Stomach (tissue), 9 donors: ENCODE data around the gene B3GNT9. TPM values are rescaled to one million over a fixed set of nuclear protein-coding genes. Genes with fewer than 3 reads are reported as not detected.

Experiments
- DNase-seq, 2 donors: peaks; one replicate each; pipeline versions ENCODE4 v3.0.0 to v3.0.0-alpha.2; 2013 to 2019
- H3K27ac ChIP-seq, 5 donors: fragments of 200-600 bp in 4 of 5; sonication (generic) in 4 of 5; one replicate each; pipeline ENCODE4 v1.5.1; 2013 to 2019; ENCODE audit warnings: mild to moderate bottlenecking in 1 of 5, moderate library complexity in 1 of 5
- H3K27me3 ChIP-seq, 3 donors: fragments of 200-600 bp; sonication (generic); one replicate each; pipeline ENCODE4 v1.5.1; 2017 to 2019; ENCODE audit warnings: mixed run types in 1 of 3
- H3K36me3 ChIP-seq, 4 donors: fragments of 200-600 bp; sonication (generic); 1 replicate in 3 of 4; 2 replicates in 1 of 4; pipeline ENCODE4 v1.5.1; 2016 to 2019
- H3K4me1 ChIP-seq, 4 donors: fragments of 200-600 bp; sonication (generic); one replicate each; pipeline ENCODE4 v1.5.1; 2016 to 2019
- H3K4me3 ChIP-seq, 4 donors: fragments of 200-600 bp; sonication (generic) in 3 of 4; one replicate each; pipeline ENCODE4 v1.5.1; 2016 to 2019; ENCODE audit warnings: mild to moderate bottlenecking in 1 of 4
- H3K9me3 ChIP-seq, 4 donors: fragments of 200-600 bp; sonication (generic); one replicate each; pipeline ENCODE4 v1.5.1; 2016 to 2019
- CTCF ChIP-seq, 7 experiments: fragments of 450-650 bp in 4 of 7; fragments of 200-600 bp in 3 of 7; sonication (generic) in 3 of 7; IDR thresholded peaks; one replicate each; pipeline ENCODE4 v1.5.1; 2016 to 2019; ENCODE audit warnings: antibody characterized with exemption in 7 of 7, control low read depth in 2 of 7, mild to moderate bottlenecking in 1 of 7
- EP300 ChIP-seq: sonication (generic); formaldehyde crosslinking; IDR thresholded peaks from one replicate; pipeline ENCODE4 v1.6.1; 2017; ENCODE audit warnings: antibody characterized with exemption
- POLR2A ChIP-seq, 4 donors: fragments of 450-650 bp; IDR thresholded peaks; one replicate each; pipeline ENCODE4 v1.6.1; 2016; ENCODE audit warnings: antibody characterized with exemption in 4 of 4, control low read depth in 2 of 4, mild to moderate bottlenecking in 1 of 4, moderate library complexity in 1 of 4
- POLR2AphosphoS5 ChIP-seq, 3 donors: sonication (generic); formaldehyde crosslinking; IDR thresholded peaks; one replicate each; pipeline ENCODE4 v1.6.1; 2016; ENCODE audit warnings: antibody characterized with exemption in 3 of 3
- WGBS, 5 donors: extraction: QIAGEN DNeasy Blood & Tissue Kit in 3 of 5; methylation state at CpG; one replicate each; pipeline versions ENCODE4 v1.1.5 to v1.1.7; 2013 to 2018; 5-methylcytosine and 5-hydroxymethylcytosine counted together
- intact Hi-C: fragments of 100-400 bp; cut with DNase I; formaldehyde crosslinking; loops from one replicate; pipeline ENCODE4 v1.15.1; 2023; ENCODE audit warnings: low total_unique reads
- polyA plus RNA-seq, 3 donors: library from polyadenylated mRNA; stranded (reverse); fragments of 200-250 nt; gene quantifications; one replicate each; pipeline ENCODE4 v1.2.3, GENCODE V29; 2013
- total RNA-seq, 5 donors: library from RNA; depleted of rRNA; stranded (reverse); fragments of >200 nt; gene quantifications; one replicate each; pipeline versions ENCODE4 v1.1.0 to v1.2.3, GENCODE V29; 2014 to 2016
- donor health status: healthy with polysubstance abuse.
- donor health status: Bipolar disorder and iron deficiency.
- donor health status: healthy.

B3GNT9 gene
- total and polyA plus RNA-seq, 8 donors: 0.58 to 11.2 (median 4.2) TPM

GRCh38 chr16:67116388-67117311 lies 34.1 kb downstream of the B3GNT9 start:
- H3K4me1 ChIP-seq: peaks cover 2 to 47% (median 17%) of the 10 kb centered on the region in 4 donors
- no peak overlapping the region for H3K4me3 ChIP-seq
- H3K9me3 ChIP-seq: no peaks in the 10 kb centered on the region
- H3K36me3 ChIP-seq: peaks cover 17 to 23% (median 21%) of the 10 kb centered on the region in 4 donors
- DNase-seq: no peak
- H3K27ac ChIP-seq: peak overlapping the region in 2 of 5 donors; percentile 25 to 50
- TF ChIP-seq CTCF (IDR thresholded peaks at IDR 0.05) (no peak), POLR2AphosphoS5 (IDR thresholded peaks at IDR 0.05) (no peak), POLR2A (IDR thresholded peaks at IDR 0.05) (no peak), EP300 (no peak)
- H3K27me3 ChIP-seq: no peaks in the 10 kb centered on the region
- intact Hi-C loops: no loop called here
- WGBS, 5 donors: 76 to 80% (median 78%) methylated on average over 13 of the region's 13 CpGs

DNA sequence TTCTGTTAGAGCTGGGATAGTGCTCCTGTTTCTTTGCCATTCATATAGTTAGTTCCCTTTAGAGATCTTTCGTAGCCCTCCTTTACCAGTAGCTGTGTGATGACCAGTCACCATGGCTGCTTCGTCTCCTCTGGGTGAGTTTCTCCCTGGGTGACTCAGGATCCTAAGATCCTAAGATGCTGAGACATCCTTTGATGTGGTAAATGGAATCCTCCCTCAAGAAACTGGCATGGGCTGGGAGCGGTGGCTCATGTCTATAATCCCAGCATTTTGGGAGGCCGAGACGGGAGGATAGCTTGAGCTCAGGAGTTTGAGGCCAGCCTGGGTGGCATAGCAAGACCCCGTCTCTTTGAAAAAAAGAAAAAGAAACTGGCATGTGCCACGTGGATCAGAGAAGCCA lies 35.2 kb downstream of the B3GNT9 start:
- H3K9me3 ChIP-seq: no peaks in the 10 kb centered on the region
- no peak overlapping the region for H3K27ac ChIP-seq
- no peaks in the 10 kb centered on the region for H3K27me3 ChIP-seq
- TF ChIP-seq POLR2A (IDR thresholded peaks at IDR 0.05) (no peak), POLR2AphosphoS5 (IDR thresholded peaks at IDR 0.05) (no peak), EP300 (no peak), CTCF (IDR thresholded peaks at IDR 0.05) (no peak)
- 78 to 87% (median 86%) methylated on average over 7 of the region's 7 CpGs for WGBS, 5 donors
- peaks cover 12 to 57% (median 27%) of the 10 kb centered on the region in 4 donors for H3K4me1 ChIP-seq
- peaks cover 9 to 13% (median 10%) of the 10 kb centered on the region in 4 donors for H3K36me3 ChIP-seq
- DNase-seq: no peak
- H3K4me3 ChIP-seq: no peak overlapping the region
- intact Hi-C loops: no loop called here

- Histone ChIP-seq H3K4me1 (peaks cover 18 to 62% (median 32%) of the 10 kb centered on the region in 4 donors), H3K27ac (no peak overlapping the region), H3K9me3 (no peaks in the 10 kb centered on the region), H3K27me3 (no peaks in the 10 kb centered on the region), H3K4me3 (no peak overlapping the region), H3K36me3 (peaks cover 2 to 5% (median 2%) of the 10 kb centered on the region in 4 donors)
- DNase-seq: no peak
- no peak for TF ChIP-seq EP300
- TF ChIP-seq CTCF (IDR thresholded peaks at IDR 0.05): no peak
- no peak for TF ChIP-seq POLR2A (IDR thresholded peaks at IDR 0.05)
- TF ChIP-seq POLR2AphosphoS5 (IDR thresholded peaks at IDR 0.05): no peak
- 73 to 95% (median 90%) methylated on average over 2 of the region's 2 CpGs for WGBS, 5 donors
- intact Hi-C loops: no loop called here
Measured at GRCh38 chr16:67114793-67115192, 36.0 kb downstream of the B3GNT9 start.

DNA sequence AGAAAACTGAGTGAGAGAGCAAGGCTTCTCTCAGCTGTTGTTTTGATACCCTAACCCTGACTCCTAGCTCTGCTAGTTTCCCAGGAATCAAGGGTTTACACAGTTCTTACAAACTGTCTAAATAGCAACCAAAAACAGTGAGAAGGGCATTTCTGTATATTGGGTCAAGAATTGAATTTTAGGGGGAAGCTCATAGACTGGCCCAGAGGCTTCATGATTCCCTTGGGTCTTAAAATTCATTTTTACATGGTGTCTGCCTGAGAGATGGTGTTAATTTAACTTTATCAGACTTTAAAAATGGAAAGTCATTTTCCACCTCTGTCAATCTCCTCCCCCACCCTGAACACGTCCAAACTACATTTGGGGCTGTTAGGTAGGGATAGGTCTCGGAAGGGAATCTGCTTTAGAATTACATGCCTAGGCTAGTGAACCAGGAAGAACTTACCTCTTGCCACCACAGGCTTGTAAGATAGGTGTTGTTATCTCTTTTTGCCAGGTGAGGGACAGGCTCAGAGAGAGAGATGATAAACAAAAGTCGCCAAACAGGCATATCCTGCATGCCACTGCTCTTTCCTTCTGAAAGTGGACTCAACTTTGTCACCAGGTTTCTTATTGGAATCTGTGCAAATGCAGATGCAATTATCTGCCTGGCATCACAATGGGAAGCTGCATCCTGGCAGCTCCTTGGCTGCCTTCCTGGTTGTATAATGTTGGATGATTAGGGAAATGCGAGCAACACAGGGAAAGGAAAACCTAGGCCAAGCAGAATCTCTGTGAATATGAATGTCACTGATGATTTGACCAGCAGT lies 38.0 kb downstream of the B3GNT9 start:
- intact Hi-C loops: no loop called here
- Histone ChIP-seq H3K4me1 (peaks cover 23 to 71% (median 38%) of the 10 kb centered on the region in 4 donors), H3K9me3 (no peaks in the 10 kb centered on the region), H3K4me3 (no peak overlapping the region), H3K36me3 (peaks cover 0 to 5% (median 1%) of the 10 kb centered on the region in 4 donors), H3K27ac (no peak overlapping the region), H3K27me3 (no peaks in the 10 kb centered on the region)
- peak in 1 of 2 donors; percentile 13 for DNase-seq
- no peak for TF ChIP-seq EP300
- TF ChIP-seq POLR2AphosphoS5 (IDR thresholded peaks at IDR 0.05): no peak
- no peak for TF ChIP-seq POLR2A (IDR thresholded peaks at IDR 0.05)
- TF ChIP-seq CTCF (IDR thresholded peaks at IDR 0.05): no peak
- WGBS, 5 donors: 53 to 67% (median 60%) methylated on average over 4 of the region's 4 CpGs
